IMR-90 (cell line): ENCODE results near the gene CDON. TPM values are rescaled to one million over a fixed set of nuclear protein-coding genes. Genes with fewer than 3 reads are reported as not detected.

Experiments
- ATAC-seq: fragments of 200-7000 bp; cut with Tn5 transposase; 2 replicates; pipeline ENCODE4 v1.9.1; 2020; ENCODE audit warnings: low read depth, mild to moderate bottlenecking, moderate library complexity
- BruUV-seq: library from RNA; stranded (reverse); fragments of 400-500 nt; replicated peaks from 2 replicates; lab custom pipeline; 2021; lab: Mats Ljungman, UMichigan
- CTCF ChIA-PET: fragments of 300-600 bp; formaldehyde crosslinking; extraction: SDS; loops from one replicate; lab custom pipeline; 2021; ENCODE audit warnings: antibody characterized with exemption; lab: Yijun Ruan, JAX
- POLR2A ChIA-PET: fragments of 300-600 bp; sonication (Branson Sonifier 250); formaldehyde crosslinking; loops from one replicate; lab custom pipeline; 2022; ENCODE audit warnings: antibody characterized with exemption; ENCODE audit not compliant: unreplicated experiment; lab: Charles Lee
- DNase-seq: peaks from one replicate; pipeline ENCODE4 v3.0.0; 2013
- H2AFZ ChIP-seq: replicated peaks from 2 replicates; pipeline ENCODE3; 2013; ENCODE audit warnings: low read length, mild to moderate bottlenecking; ENCODE audit not compliant: poor library complexity
- H2AK5ac ChIP-seq: 2 replicates; pipeline ENCODE4 v1.6.1; 2013; ENCODE audit warnings: low read depth, low read length, inconsistent platforms
- H2AK9ac ChIP-seq: replicated peaks from 2 replicates; pipeline ENCODE3; 2013; ENCODE audit warnings: mild to moderate bottlenecking, low read depth, low read length, moderate library complexity; ENCODE audit not compliant: poor library complexity
- H2BK120ac ChIP-seq: 2 replicates; pipeline ENCODE4 v1.6.1; 2013; ENCODE audit warnings: low read depth, low read length, inconsistent platforms
- H2BK15ac ChIP-seq: 3 replicates; pipeline ENCODE4 v1.6.1; 2013; ENCODE audit warnings: low read depth, low read length, inconsistent platforms
- H2BK20ac ChIP-seq: 2 replicates; pipeline ENCODE4 v1.6.1; 2013; ENCODE audit warnings: low read depth, mild to moderate bottlenecking, inconsistent platforms, low read length, moderate library complexity
- H2BK5ac ChIP-seq: 2 replicates; pipeline ENCODE4 v1.6.1; 2013; ENCODE audit warnings: mild to moderate bottlenecking, low read depth, low read length, inconsistent platforms; ENCODE audit not compliant: poor library complexity, severe bottlenecking
- H3K14ac ChIP-seq: replicated peaks from 2 replicates; pipeline ENCODE4 v1.6.1; 2013; ENCODE audit warnings: low read depth, low read length, inconsistent platforms
- H3K18ac ChIP-seq: 2 replicates; pipeline ENCODE4 v1.6.1; 2013; ENCODE audit warnings: low read depth, low read length, control low read depth
- H3K23ac ChIP-seq: 2 replicates; pipeline ENCODE4 v1.6.1; 2013; ENCODE audit warnings: low read depth, low read length, inconsistent platforms
- H3K27ac ChIP-seq: 2 replicates; pipeline ENCODE4 v1.5.1; 2013; ENCODE audit warnings: mild to moderate bottlenecking, control low read depth, low read length; ENCODE audit not compliant: insufficient read depth
- H3K27me3 ChIP-seq: 2 replicates; pipeline ENCODE4 v1.6.1; 2013; ENCODE audit warnings: low read length; ENCODE audit not compliant: control insufficient read depth, insufficient read depth
- H3K36me3 ChIP-seq: 2 replicates; pipeline ENCODE4 v1.6.1; 2013; ENCODE audit warnings: low read length, mixed read lengths; ENCODE audit not compliant: control insufficient read depth, insufficient read depth
- H3K4ac ChIP-seq: 2 replicates; pipeline ENCODE4 v1.6.1; 2013; ENCODE audit warnings: low read depth, low read length, inconsistent platforms
- H3K4me1 ChIP-seq: 2 replicates; pipeline ENCODE4 v1.6.1; 2013; ENCODE audit warnings: low read length, mixed read lengths; ENCODE audit not compliant: control insufficient read depth, insufficient read depth
- H3K4me2 ChIP-seq: 2 replicates; pipeline ENCODE4 v1.6.1; 2013; ENCODE audit warnings: low read depth, mild to moderate bottlenecking, control low read depth, low read length, moderate library complexity
- H3K4me3 ChIP-seq: 2 replicates; pipeline ENCODE4 v1.5.1; 2013; ENCODE audit warnings: low read depth, mild to moderate bottlenecking, control low read depth, low read length, moderate library complexity; ENCODE audit not compliant: insufficient read depth
- H3K56ac ChIP-seq: 2 replicates; pipeline ENCODE4 v1.6.1; 2013; ENCODE audit warnings: low read length, inconsistent platforms; ENCODE audit not compliant: insufficient read depth; ENCODE audit errors: extremely low read depth
- H3K79me1 ChIP-seq, 2 experiments: 2 replicates each; pipeline ENCODE4 v1.6.1; 2013; ENCODE audit warnings: low read length in 2 of 2, inconsistent platforms in 1 of 2, low read depth in 1 of 2
- H3K9ac ChIP-seq: 2 replicates; pipeline ENCODE4 v1.6.1; 2013; ENCODE audit warnings: low read depth, low read length, control low read depth
- H3K9me1 ChIP-seq: 2 replicates; pipeline ENCODE4 v1.6.1; 2013; ENCODE audit warnings: low read length, inconsistent platforms; ENCODE audit not compliant: insufficient read depth
- H3K9me3 ChIP-seq: 2 replicates; pipeline ENCODE4 v1.6.1; 2013; ENCODE audit warnings: low read length; ENCODE audit not compliant: control insufficient read depth, insufficient read depth
- H4K20me1 ChIP-seq: 2 replicates; pipeline ENCODE4 v1.6.1; 2013; ENCODE audit warnings: low read length, inconsistent platforms; ENCODE audit not compliant: insufficient read depth
- H4K5ac ChIP-seq: 2 replicates; pipeline ENCODE4 v1.6.1; 2013; ENCODE audit warnings: mild to moderate bottlenecking, low read depth, low read length, control low read depth
- H4K8ac ChIP-seq, 2 experiments: 2 replicates each; pipeline ENCODE4 v1.6.1; 2013; ENCODE audit warnings: low read depth in 2 of 2, low read length in 2 of 2, control low read depth in 1 of 2, inconsistent platforms in 1 of 2
- H4K91ac ChIP-seq: 2 replicates; pipeline ENCODE4 v1.6.1; 2013; ENCODE audit warnings: low read depth, low read length, inconsistent platforms; ENCODE audit not compliant: insufficient read depth
- CEBPB ChIP-seq: IDR thresholded peaks from 2 replicates; pipeline ENCODE4 v1.6.1; 2012; ENCODE audit warnings: low read depth, low read length, improper control_type of control experiment
- CHD1 ChIP-seq: IDR thresholded peaks from 2 replicates; pipeline ENCODE4 v1.6.1; 2012; ENCODE audit warnings: low read depth, low read length, improper control_type of control experiment
- FOS ChIP-seq: fragments of 150-350 bp; IDR thresholded peaks from 2 replicates; pipeline ENCODE4 v1.6.1; 2016; ENCODE audit warnings: low read depth, low read length
- MAFK ChIP-seq: IDR thresholded peaks from 2 replicates; pipeline ENCODE4 v1.6.1; 2012; ENCODE audit warnings: low read depth, low read length, improper control_type of control experiment
- MAZ ChIP-seq: IDR thresholded peaks from 2 replicates; pipeline ENCODE4 v1.6.1; 2012; ENCODE audit warnings: low read depth, mild to moderate bottlenecking, low read length, improper control_type of control experiment, moderate library complexity, borderline replicate concordance
- MXI1 ChIP-seq: IDR thresholded peaks from 2 replicates; pipeline ENCODE4 v1.6.1; 2012; ENCODE audit warnings: low read depth, mild to moderate bottlenecking, low read length, moderate library complexity, borderline replicate concordance
- RAD21 ChIP-seq: IDR thresholded peaks from 2 replicates; pipeline ENCODE4 v1.6.1; 2012; ENCODE audit warnings: low read length, improper control_type of control experiment
- RCOR1 ChIP-seq: IDR thresholded peaks from 2 replicates; pipeline ENCODE4 v1.6.1; 2012; ENCODE audit warnings: mild to moderate bottlenecking, low read length, improper control_type of control experiment; ENCODE audit not compliant: insufficient replicate concordance
- RFX5 ChIP-seq: IDR thresholded peaks from 2 replicates; pipeline ENCODE4 v1.8.0; 2012; ENCODE audit warnings: low read depth, mild to moderate bottlenecking, low read length, moderate library complexity
- WGBS, 2 experiments: methylation state at CpG; one replicate each; pipeline versions ENCODE4 v1.1.5 to v1.1.7; 2013; ENCODE audit warnings: missing lambda C conversion rate in 2 of 2; ENCODE audit not compliant: insufficient read length in 1 of 2; ENCODE audit errors: extremely low coverage in 2 of 2; 5-methylcytosine and 5-hydroxymethylcytosine counted together
- dilution Hi-C: fragments of 300-500 bp; cut with HindIII; formaldehyde crosslinking; loops from one replicate; pipeline ENCODE4 v1.14.3; 2018; ENCODE audit warnings: low sequenced_read_pairs; ENCODE audit not compliant: unreplicated experiment
- in situ Hi-C: fragments of 300-500 bp; cut with MboI; formaldehyde crosslinking; loops from 3 replicates; pipeline ENCODE4 v1.14.3; 2019; ENCODE audit warnings: low sequenced_read_pairs, inconsistent platforms, mixed read lengths
- intact Hi-C: fragments of 100-400 bp; cut with micrococcal nuclease; formaldehyde crosslinking; loops from 2 replicates; pipeline ENCODE4 v1.10.0; 2022
- polyA plus RNA-seq, 3 experiments: library from polyadenylated mRNA; depleted of rRNA; stranded (reverse); fragments of >200 nt; gene quantifications; 2 replicates each; pipeline ENCODE4 v1.2.3, GENCODE V29; 2012; ENCODE audit warnings: low replicate concordance in 1 of 3
- total RNA-seq: library from RNA; depleted of rRNA; stranded (reverse); fragments of >200 nt; gene quantifications from 2 replicates; pipeline ENCODE4 v1.2.3, GENCODE V29; 2012
- TF ChIP-seq, protein P1 (sequence below): fragments of 150-350 bp; IDR thresholded peaks from 2 replicates; pipeline ENCODE4 v1.6.1; 2017; ENCODE audit warnings: mild to moderate bottlenecking, antibody characterized with exemption, low read length, low read depth
- TF ChIP-seq, protein P2 (sequence below): conservative IDR thresholded peaks from 2 replicates; pipeline ENCODE4 v1.5.1; 2012; ENCODE audit warnings: mild to moderate bottlenecking, low read depth, low read length, improper control_type of control experiment
- TF ChIP-seq, protein P3 (sequence below): fragments of 150-350 bp; IDR thresholded peaks from 2 replicates; pipeline ENCODE4 v1.6.1; 2016; ENCODE audit warnings: low read depth, mild to moderate bottlenecking, low read length, moderate library complexity, borderline replicate concordance

Gene CDON
- total and polyA plus RNA-seq, 2 of the 4 experiments (the other 2 are of a cell fraction) = 1.2 to 3.8 TPM

GRCh38 chr11:125994509-125994908 lies 68.2 kb downstream of the CDON start:
- Histone ChIP-seq H3K9me1 (no peaks in the 10 kb centered on the region), H4K91ac (no peak overlapping the region), H3K14ac (no peak overlapping the region), H3K9ac (no peak overlapping the region), H3K27ac (no peak overlapping the region), H2BK5ac (no peak overlapping the region), H2BK20ac (no peak overlapping the region), H3K4me2 (no peak overlapping the region), H2BK120ac (no peak overlapping the region), H3K79me1 (no peaks in the 10 kb centered on the region), H4K8ac (no peak overlapping the region), H3K23ac (no peak overlapping the region), H2AK5ac (no peak overlapping the region), H3K27me3 (no peaks in the 10 kb centered on the region; the same call in 1 of the 2 replicates), H2AFZ (no peak overlapping the region), H3K4ac (no peak overlapping the region), H4K5ac (no peak overlapping the region), H3K18ac (no peak overlapping the region), H4K20me1 (no peaks in the 10 kb centered on the region), H2BK15ac (no peak overlapping the region), H2AK9ac (no peak overlapping the region), H3K4me3 (no peak overlapping the region), H3K4me1 (peaks cover 2% of the 10 kb centered on the region; the same call in 1 of the 2 replicates), H3K56ac (no peak overlapping the region), H3K9me3 (no peaks in the 10 kb centered on the region), H3K36me3 (no peaks in the 10 kb centered on the region)
- ChIA-PET CTCF (no interaction called here), POLR2A (no interaction called here)
- dilution Hi-C loops = no loop called here
- no peak for ATAC-seq
- WGBS, 2 experiments = no CpG with 5 or more reads among the region's 5 CpGs
- BruUV-seq = no TSS peak
- no peak for DNase-seq
- in situ Hi-C loops = no loop called here
- intact Hi-C loops = no loop called here
- TF ChIP-seq MAFK = no peak
- TF ChIP-seq RAD21 = no peak
- TF ChIP-seq CHD1 = no peak
- no peak for TF ChIP-seq FOS
- TF ChIP-seq, protein P1, sequence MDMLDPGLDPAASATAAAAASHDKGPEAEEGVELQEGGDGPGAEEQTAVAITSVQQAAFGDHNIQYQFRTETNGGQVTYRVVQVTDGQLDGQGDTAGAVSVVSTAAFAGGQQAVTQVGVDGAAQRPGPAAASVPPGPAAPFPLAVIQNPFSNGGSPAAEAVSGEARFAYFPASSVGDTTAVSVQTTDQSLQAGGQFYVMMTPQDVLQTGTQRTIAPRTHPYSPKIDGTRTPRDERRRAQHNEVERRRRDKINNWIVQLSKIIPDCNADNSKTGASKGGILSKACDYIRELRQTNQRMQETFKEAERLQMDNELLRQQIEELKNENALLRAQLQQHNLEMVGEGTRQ = no peak
- no peak for TF ChIP-seq RCOR1
- no peak for TF ChIP-seq RFX5
- no peak for TF ChIP-seq CEBPB
- TF ChIP-seq MAZ = no peak
- TF ChIP-seq, protein P2, sequence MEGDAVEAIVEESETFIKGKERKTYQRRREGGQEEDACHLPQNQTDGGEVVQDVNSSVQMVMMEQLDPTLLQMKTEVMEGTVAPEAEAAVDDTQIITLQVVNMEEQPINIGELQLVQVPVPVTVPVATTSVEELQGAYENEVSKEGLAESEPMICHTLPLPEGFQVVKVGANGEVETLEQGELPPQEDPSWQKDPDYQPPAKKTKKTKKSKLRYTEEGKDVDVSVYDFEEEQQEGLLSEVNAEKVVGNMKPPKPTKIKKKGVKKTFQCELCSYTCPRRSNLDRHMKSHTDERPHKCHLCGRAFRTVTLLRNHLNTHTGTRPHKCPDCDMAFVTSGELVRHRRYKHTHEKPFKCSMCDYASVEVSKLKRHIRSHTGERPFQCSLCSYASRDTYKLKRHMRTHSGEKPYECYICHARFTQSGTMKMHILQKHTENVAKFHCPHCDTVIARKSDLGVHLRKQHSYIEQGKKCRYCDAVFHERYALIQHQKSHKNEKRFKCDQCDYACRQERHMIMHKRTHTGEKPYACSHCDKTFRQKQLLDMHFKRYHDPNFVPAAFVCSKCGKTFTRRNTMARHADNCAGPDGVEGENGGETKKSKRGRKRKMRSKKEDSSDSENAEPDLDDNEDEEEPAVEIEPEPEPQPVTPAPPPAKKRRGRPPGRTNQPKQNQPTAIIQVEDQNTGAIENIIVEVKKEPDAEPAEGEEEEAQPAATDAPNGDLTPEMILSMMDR = no peak
- TF ChIP-seq, protein P3, sequence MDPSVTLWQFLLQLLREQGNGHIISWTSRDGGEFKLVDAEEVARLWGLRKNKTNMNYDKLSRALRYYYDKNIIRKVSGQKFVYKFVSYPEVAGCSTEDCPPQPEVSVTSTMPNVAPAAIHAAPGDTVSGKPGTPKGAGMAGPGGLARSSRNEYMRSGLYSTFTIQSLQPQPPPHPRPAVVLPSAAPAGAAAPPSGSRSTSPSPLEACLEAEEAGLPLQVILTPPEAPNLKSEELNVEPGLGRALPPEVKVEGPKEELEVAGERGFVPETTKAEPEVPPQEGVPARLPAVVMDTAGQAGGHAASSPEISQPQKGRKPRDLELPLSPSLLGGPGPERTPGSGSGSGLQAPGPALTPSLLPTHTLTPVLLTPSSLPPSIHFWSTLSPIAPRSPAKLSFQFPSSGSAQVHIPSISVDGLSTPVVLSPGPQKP = no peak
- TF ChIP-seq MXI1 = no peak
